ENCODE measurements around the gene SPAG17.

GRCh38 chr1:117919376-117919775, 265.7 kb downstream of the SPAG17 start:
- no peak for TF ChIP-seq MYNN (tag by site-specific recombination; IDR thresholded peaks at IDR 0.05; ENCODE audit: borderline replicate concordance)
- no peak for TF ChIP-seq ZNF24 (tag by site-specific recombination; IDR thresholded peaks at IDR 0.05)
- no peak for TF ChIP-seq ZNF10 (tag by site-specific recombination; IDR thresholded peaks at IDR 0.05)
- no peak for TF ChIP-seq BCL11A (tag by site-specific recombination; IDR thresholded peaks at IDR 0.05; ENCODE audit: low read depth)
- no peak for TF ChIP-seq ZNF76 (tag by site-specific recombination; IDR thresholded peaks at IDR 0.05; ENCODE audit: borderline replicate concordance, low read depth)
- no peak for TF ChIP-seq GFI1B (tag by site-specific recombination; IDR thresholded peaks at IDR 0.05)
- no peak for TF ChIP-seq ZNF768 (tag by site-specific recombination; IDR thresholded peaks at IDR 0.05)
- no peak for TF ChIP-seq CTCF (tag by site-specific recombination; IDR thresholded peaks at IDR 0.05)
- TF ChIP-seq TCF7L2 (IDR thresholded peaks at IDR 0.05; ENCODE audit: borderline replicate concordance, low read depth, low read length): no peak
- no peak for TF ChIP-seq RBAK (tag by site-specific recombination; IDR thresholded peaks at IDR 0.05)
- no peak for TF ChIP-seq SCRT2 (tag by site-specific recombination; IDR thresholded peaks at IDR 0.05)
- TF ChIP-seq ZNF335 (tag by site-specific recombination; conservative IDR thresholded peaks at IDR 0.05): no peak
